Endothelial cell of umbilical vein (primary cell): Measurements from ENCODE around the gene UBE2Q1.

ENCODE experiments used
- CTCF ChIP-seq, 2 donors: IDR thresholded peaks; 1 replicate in 1 of 2; 2 replicates in 1 of 2; pipeline ENCODE4 v1.5.1; 2011; ENCODE audit warnings: low read length in 2 of 2, mild to moderate bottlenecking in 2 of 2, moderate library complexity in 2 of 2, control low read depth in 1 of 2, inconsistent platforms in 1 of 2, low read depth in 1 of 2; ENCODE audit not compliant: insufficient read depth in 1 of 2; ENCODE audit errors: extremely low read depth in 1 of 2
- JUN ChIP-seq: IDR thresholded peaks from 2 replicates; pipeline ENCODE4 v1.6.1; 2011; ENCODE audit warnings: borderline replicate concordance, low read depth; ENCODE audit not compliant: insufficient read length, insufficient read depth
- MYC ChIP-seq: IDR thresholded peaks from one replicate; pipeline ENCODE4 v1.6.1; 2011; ENCODE audit warnings: mild to moderate bottlenecking, low read depth, low read length
- POLR2A ChIP-seq: IDR thresholded peaks from 2 replicates; pipeline ENCODE4 v1.6.1; 2012; ENCODE audit warnings: low read depth, mild to moderate bottlenecking, control low read depth, low read length

GRCh38 chr1:154582885-154583284, 24.4 kb upstream of the UBE2Q1 start:
- no peak for TF ChIP-seq JUN
- no peak for TF ChIP-seq CTCF (IDR thresholded peaks at IDR 0.05; ENCODE audit: extremely low read depth in 1 of 2, insufficient read depth in 1 of 2, low read depth in 1 of 2, low read length in 2 of 2)
- no peak for TF ChIP-seq POLR2A
- TF ChIP-seq MYC, result no peak
